Fibroblast of the aortic adventitia (primary cell): ENCODE results near the gene TPI1. TPM values are rescaled to one million over a fixed set of nuclear protein-coding genes. Genes with fewer than 3 reads are reported as not detected.
"Not testable (repeated sequence)": the region's sequence is repeated elsewhere in the genome, so short reads cannot be mapped to it uniquely, and the experiment has no call there.

ENCODE experiments used
- DNase-seq: peaks from one replicate; pipeline ENCODE4 v3.0.0-alpha.2; 2010; ENCODE audit warnings: low read depth
- H3K4me3 ChIP-seq: 2 replicates; pipeline ENCODE4 v1.5.1; 2011; ENCODE audit warnings: low read depth, mild to moderate bottlenecking, control low read depth, low read length, moderate library complexity
- total RNA-seq: library from RNA; depleted of rRNA; stranded (reverse); fragments of >200 nt; gene quantifications from 2 replicates; pipeline ENCODE4 v1.2.3, GENCODE V29; 2012; ENCODE audit warnings: low replicate concordance
- TF ChIP-seq, protein P1 (sequence below): IDR thresholded peaks from 2 replicates; pipeline ENCODE4 v1.5.1; 2011; ENCODE audit warnings: mild to moderate bottlenecking, low read length, control low read depth, inconsistent platforms; ENCODE audit not compliant: insufficient read depth

Gene TPI1
- total RNA-seq, 1 donor, result 680 TPM

DNA sequence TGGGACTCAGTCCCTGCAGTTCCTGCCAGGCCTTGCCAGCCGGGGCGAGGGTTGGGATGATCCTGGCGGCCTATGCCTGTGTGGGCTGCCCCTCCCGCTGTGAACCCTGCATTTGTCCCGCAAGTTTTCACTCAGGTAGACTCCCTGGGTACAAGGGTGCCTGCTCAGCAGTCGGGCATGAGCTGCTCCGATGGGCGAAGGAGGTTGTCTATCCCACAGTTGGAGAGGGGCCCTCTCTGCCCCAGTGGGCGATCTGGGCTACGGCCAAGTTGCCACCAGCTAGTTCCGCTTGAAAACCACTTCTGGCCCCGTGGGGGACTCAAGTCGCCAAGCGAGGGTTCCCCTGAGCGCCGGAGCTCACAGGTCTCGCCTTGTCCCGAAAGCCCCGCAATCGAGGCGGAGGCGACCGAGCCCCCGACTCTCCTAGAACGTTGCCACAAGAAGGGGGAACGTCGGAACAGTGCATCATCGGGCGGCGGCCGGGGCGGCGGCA is 365 bp upstream of the TPI1 start:
- peak overlapping the region; percentile 70 for H3K4me3 ChIP-seq
- no peak for DNase-seq
- TF ChIP-seq, protein P1, sequence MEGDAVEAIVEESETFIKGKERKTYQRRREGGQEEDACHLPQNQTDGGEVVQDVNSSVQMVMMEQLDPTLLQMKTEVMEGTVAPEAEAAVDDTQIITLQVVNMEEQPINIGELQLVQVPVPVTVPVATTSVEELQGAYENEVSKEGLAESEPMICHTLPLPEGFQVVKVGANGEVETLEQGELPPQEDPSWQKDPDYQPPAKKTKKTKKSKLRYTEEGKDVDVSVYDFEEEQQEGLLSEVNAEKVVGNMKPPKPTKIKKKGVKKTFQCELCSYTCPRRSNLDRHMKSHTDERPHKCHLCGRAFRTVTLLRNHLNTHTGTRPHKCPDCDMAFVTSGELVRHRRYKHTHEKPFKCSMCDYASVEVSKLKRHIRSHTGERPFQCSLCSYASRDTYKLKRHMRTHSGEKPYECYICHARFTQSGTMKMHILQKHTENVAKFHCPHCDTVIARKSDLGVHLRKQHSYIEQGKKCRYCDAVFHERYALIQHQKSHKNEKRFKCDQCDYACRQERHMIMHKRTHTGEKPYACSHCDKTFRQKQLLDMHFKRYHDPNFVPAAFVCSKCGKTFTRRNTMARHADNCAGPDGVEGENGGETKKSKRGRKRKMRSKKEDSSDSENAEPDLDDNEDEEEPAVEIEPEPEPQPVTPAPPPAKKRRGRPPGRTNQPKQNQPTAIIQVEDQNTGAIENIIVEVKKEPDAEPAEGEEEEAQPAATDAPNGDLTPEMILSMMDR, result no peak

DNA sequence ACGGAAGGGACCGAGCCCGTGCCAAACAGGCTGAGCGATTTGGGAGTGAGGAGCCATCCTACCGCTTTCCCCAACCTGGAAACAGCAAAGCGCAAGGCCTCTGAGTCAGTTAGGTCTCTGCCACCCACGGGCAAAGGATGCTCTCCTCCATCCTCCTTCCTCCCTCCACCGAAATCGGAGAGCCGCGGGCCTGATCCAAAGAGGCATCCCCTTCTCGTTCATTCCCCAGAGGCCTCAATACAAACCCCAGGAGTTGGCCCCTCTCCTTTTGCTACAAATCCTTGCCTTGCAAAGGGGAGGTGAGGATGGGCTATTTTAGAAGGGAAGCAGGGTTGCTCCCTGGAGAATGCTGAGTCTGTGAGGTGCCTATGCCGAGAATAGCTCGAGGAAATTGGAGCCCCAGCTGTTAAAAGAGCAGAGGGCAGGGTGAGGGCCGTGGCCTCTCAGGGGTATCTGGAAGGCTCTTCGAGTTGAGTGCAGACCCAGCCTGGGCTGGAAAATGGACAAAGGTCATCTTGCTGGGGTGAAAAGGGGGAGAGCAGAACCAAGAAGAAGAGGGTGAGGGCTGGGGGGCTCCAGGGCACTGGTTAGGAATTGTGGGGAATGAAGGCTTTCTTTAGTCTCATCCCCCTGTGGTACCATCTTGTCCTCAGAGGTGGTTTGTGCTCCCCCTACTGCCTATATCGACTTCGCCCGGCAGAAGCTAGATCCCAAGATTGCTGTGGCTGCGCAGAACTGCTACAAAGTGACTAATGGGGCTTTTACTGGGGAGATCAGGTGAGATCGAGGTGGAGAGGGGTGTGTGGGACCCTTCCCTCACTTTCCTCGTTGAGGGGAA is 1.1 kb downstream of the TPI1 start:
- TF ChIP-seq, protein P1, result peak; percentile 34
- H3K4me3 ChIP-seq, result peak overlapping the region; percentile 91
- DNase-seq, result no peak

DNA sequence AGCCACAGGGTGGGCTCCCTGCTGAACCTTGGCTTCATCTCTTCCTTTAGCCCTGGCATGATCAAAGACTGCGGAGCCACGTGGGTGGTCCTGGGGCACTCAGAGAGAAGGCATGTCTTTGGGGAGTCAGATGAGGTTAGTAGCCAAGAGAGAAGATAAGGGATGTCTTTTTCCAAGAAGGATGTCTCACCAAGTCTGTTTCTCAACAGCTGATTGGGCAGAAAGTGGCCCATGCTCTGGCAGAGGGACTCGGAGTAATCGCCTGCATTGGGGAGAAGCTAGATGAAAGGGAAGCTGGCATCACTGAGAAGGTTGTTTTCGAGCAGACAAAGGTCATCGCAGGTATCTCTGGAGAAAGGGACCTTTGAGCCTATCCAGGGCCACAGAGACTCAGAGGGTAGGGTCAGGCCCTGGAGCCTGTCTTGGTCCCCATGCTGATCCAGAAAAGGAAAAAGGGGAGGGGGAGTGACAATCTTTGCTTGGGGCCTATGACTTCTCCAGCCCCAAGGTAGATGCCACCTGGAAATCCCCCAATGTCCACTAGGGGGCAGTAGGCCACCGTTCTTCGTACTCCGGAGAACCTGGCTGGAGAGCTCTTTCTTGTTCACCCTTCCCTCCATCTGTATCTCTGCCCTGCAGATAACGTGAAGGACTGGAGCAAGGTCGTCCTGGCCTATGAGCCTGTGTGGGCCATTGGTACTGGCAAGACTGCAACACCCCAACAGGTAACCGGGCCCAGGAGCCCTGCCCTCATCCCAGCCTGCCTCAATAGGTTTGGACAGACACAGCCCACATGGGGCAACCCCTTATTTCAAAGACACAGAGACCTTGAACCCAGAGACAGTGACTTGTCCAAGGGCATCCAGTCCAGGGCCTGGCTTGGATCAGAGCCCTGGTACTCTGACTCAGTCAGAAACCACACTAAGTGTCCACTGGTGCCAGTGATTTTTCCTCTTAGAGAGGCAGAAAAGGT is 2.0 kb downstream of the TPI1 start:
- H3K4me3 ChIP-seq, result peak overlapping the region; percentile 91
- peak; percentile 80 for DNase-seq
- TF ChIP-seq, protein P1, result peak; percentile 89

DNA sequence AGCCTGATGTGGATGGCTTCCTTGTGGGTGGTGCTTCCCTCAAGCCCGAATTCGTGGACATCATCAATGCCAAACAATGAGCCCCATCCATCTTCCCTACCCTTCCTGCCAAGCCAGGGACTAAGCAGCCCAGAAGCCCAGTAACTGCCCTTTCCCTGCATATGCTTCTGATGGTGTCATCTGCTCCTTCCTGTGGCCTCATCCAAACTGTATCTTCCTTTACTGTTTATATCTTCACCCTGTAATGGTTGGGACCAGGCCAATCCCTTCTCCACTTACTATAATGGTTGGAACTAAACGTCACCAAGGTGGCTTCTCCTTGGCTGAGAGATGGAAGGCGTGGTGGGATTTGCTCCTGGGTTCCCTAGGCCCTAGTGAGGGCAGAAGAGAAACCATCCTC is 3.0 kb downstream of the TPI1 start:
- not testable (repeated sequence) for DNase-seq

DNA sequence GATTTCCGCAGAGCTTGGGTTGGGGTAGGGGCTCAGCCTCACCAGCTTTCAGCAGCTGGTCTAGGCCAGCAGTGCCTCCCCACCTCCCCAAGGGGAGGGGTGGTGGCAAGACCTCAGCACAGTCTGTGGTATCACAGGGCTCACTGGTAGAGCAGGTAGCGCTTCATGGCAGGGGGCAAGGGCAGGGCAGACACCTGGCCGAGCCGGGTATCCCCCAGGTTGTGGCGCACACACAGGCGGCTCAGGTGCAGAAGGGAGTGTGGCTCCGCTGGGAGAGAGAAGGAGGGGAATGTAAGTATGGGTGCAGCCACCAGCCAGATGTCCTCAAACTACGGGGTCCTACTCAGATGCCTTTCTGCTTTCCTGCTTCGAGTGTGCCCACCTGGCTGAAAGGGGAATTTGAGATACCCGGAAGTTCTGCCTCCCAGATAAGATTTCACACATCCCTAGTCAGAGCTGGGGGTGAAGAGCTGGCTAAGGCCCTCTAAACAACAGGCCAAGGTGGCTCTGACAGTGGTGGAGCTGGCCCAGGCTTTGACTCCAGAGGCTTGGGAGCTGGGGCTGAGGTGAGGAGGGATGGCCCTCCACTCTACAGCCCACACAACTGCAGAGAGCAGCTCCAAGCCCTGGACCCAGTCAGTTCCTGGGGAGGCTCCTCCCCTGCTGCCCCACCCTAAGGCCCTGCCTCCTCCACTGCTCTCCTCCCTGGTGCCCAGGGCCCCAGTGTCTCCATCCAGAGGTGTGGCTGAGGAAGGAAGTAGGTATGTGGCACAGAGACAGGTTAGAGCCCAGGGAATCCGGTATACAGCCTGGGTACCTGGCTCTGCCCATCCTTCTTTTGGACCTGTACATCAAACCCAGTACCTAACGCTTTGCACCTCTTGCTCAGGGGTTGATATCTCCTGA is 4.0 kb downstream of the TPI1 start:
- H3K4me3 ChIP-seq, result peak overlapping the region; percentile 91
- no peak for DNase-seq
- TF ChIP-seq, protein P1, result no peak

More for the DNA sequence above, 3.0 kb downstream of the TPI1 start:
- H3K4me3 ChIP-seq, result not testable (repeated sequence)

DNA sequence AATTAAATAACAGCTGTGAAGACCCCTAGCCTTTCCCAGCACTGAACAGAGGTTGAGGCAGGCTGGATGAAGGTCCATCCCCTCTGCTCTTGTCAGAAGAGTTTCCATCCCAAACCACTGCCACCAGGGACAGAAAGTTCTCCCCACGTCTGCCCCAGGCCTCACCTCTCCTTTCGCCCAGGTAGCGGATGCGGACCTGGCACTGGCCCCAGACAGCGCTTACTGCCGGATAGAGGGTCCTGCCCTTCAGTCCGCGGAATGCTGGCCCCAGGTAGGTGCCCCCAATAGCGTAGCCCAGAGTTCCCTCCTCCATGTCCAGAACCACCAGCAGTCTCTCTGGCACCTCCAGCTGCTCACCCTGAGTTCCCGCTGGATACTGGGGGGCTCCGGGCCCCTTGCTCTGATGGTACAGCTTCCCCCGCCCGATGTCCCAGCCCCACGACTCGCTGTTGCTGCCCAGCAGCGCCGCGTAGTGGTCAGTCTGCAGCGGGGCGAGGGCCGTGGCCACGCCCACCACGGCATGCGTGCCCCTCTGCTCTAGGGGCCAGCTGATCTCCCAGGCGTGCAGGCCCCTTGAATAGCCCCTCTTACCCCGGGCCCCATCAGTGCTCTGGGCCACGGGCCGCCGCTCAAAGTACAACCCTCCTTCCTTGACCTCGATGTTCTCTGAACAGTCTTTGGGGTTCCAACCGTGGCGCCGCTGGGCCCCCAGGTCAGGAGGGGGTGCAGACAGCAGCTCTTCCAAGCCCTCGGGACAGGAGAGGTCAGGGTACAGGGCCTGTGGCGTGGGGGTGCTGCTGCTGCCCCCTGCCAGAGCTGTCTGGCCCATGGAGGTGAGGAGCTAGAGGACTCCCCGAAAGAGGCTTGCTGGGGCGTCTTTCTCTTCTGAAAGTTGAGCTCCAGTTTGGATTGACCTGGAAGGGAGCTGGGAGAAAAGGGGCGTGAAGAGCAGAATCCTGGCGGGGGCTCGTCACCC is 5.0 kb downstream of the TPI1 start:
- peak overlapping the region; percentile 91 for H3K4me3 ChIP-seq
- TF ChIP-seq, protein P1, result peak; percentile 100
- peak; percentile 57 for DNase-seq
